HFFc6 (cell line): ENCODE results near the gene MEGF10. TPM values are rescaled to one million over a fixed set of nuclear protein-coding genes. Genes with fewer than 3 reads are reported as not detected.
A peak's percentile ranks its signal among the peaks of the same experiment; 100 is the strongest.
"Not testable (repeated sequence)": the region's sequence is repeated elsewhere in the genome, so short reads cannot be mapped to it uniquely, and the experiment has no call there.

Source experiments
- DNase-seq: peaks from one replicate; pipeline ENCODE4 v3.0.0-alpha.2; 2018
- H3K27ac Mint-ChIP-seq: 2 replicates; pipeline ENCODE4 v1.8.0; 2020; ENCODE audit warnings: mild to moderate bottlenecking, mixed read lengths
- H3K27me3 Mint-ChIP-seq: 2 replicates; pipeline ENCODE4 v1.8.0; 2021; ENCODE audit warnings: mild to moderate bottlenecking, moderate library complexity, mixed read lengths; ENCODE audit not compliant: insufficient read depth
- H3K36me3 Mint-ChIP-seq: 2 replicates; pipeline ENCODE4 v1.8.0; 2021; ENCODE audit warnings: low read depth, mixed read lengths
- H3K4me1 Mint-ChIP-seq: 2 replicates; pipeline ENCODE4 v1.8.0; 2020; ENCODE audit warnings: low read depth, mixed read lengths
- H3K4me3 Mint-ChIP-seq: 2 replicates; pipeline ENCODE4 v1.8.0; 2020; ENCODE audit warnings: mild to moderate bottlenecking, moderate library complexity, mixed read lengths
- H3K9me3 Mint-ChIP-seq: 2 replicates; pipeline ENCODE4 v1.8.0; 2020; ENCODE audit warnings: mild to moderate bottlenecking, mixed read lengths
- CTCF ChIP-seq: fragments of 200-600 bp; sonication (generic); IDR thresholded peaks from 2 replicates; pipeline ENCODE4 v1.5.0; 2021; ENCODE audit warnings: antibody characterized with exemption, mild to moderate bottlenecking
- total RNA-seq, 6 experiments: library from RNA; stranded (reverse); fragmentation: NEBNext Ultra II Directional; extraction: Animal tissue kit (Norgen Biotek cat#: 25700); gene quantifications; 2 replicates in 1 of 6; 3 replicates in 5 of 6; pipeline ENCODE4 v1.2.3, GENCODE V29; 2021

MEGF10 gene
- total RNA-seq, 6 experiments from 2014 or later, result not detected

GRCh38 chr5:127292030-127292735 is 1.6 kb downstream of the MEGF10 start:
- Mint-ChIP-seq H3K27ac (no peak overlapping the region), H3K36me3 (no peaks in the 10 kb centered on the region), H3K4me1 (peaks cover 17% of the 10 kb centered on the region), H3K9me3 (no peaks in the 10 kb centered on the region), H3K4me3 (no peak overlapping the region), H3K27me3 (peaks cover 35% of the 10 kb centered on the region)
- DNase-seq, result no peak
- no peak for TF ChIP-seq CTCF

GRCh38 chr5:127293373-127293772 is 2.8 kb downstream of the MEGF10 start:
- DNase-seq, result no peak
- Mint-ChIP-seq H3K4me3 (no peak overlapping the region), H3K9me3 (no peaks in the 10 kb centered on the region), H3K27ac (no peak overlapping the region), H3K27me3 (peaks cover 42% of the 10 kb centered on the region), H3K36me3 (no peaks in the 10 kb centered on the region), H3K4me1 (peaks cover 17% of the 10 kb centered on the region)
- no peak for TF ChIP-seq CTCF

- H3K9me3 Mint-ChIP-seq, result no peaks in the 10 kb centered on the region
- no peak for TF ChIP-seq CTCF
- no peak for DNase-seq
- peaks cover 17% of the 10 kb centered on the region for H3K4me1 Mint-ChIP-seq
- H3K27me3 Mint-ChIP-seq, result peaks cover 46% of the 10 kb centered on the region
- no peaks in the 10 kb centered on the region for H3K36me3 Mint-ChIP-seq
- H3K27ac Mint-ChIP-seq, result no peak overlapping the region
- H3K4me3 Mint-ChIP-seq, result no peak overlapping the region
These were observed 4.2 kb downstream of the MEGF10 start for GRCh38 chr5:127294829-127295228.

- no peak for TF ChIP-seq CTCF
- no peaks in the 10 kb centered on the region for H3K9me3 Mint-ChIP-seq
- H3K4me1 Mint-ChIP-seq, result peaks cover 17% of the 10 kb centered on the region
- no peak overlapping the region for H3K4me3 Mint-ChIP-seq
- no peak overlapping the region for H3K27ac Mint-ChIP-seq
- peaks cover 44% of the 10 kb centered on the region for H3K27me3 Mint-ChIP-seq
- no peaks in the 10 kb centered on the region for H3K36me3 Mint-ChIP-seq
- DNase-seq, result no peak
These were observed 4.9 kb downstream of the MEGF10 start for GRCh38 chr5:127295454-127295853.

GRCh38 chr5:127296321-127296720 is 5.7 kb downstream of the MEGF10 start:
- DNase-seq, result peak; percentile 41
- H3K9me3 Mint-ChIP-seq, result no peaks in the 10 kb centered on the region
- H3K27me3 Mint-ChIP-seq, result peaks cover 36% of the 10 kb centered on the region
- no peaks in the 10 kb centered on the region for H3K36me3 Mint-ChIP-seq
- H3K4me1 Mint-ChIP-seq, result peaks cover 10% of the 10 kb centered on the region
- H3K4me3 Mint-ChIP-seq, result no peak overlapping the region
- no peak for TF ChIP-seq CTCF
- no peak overlapping the region for H3K27ac Mint-ChIP-seq

GRCh38 chr5:127296894-127297293 is 6.3 kb downstream of the MEGF10 start:
- H3K9me3 Mint-ChIP-seq, DNase-seq, H3K36me3 Mint-ChIP-seq, H3K4me3 Mint-ChIP-seq, H3K27ac Mint-ChIP-seq, H3K4me1 Mint-ChIP-seq: not testable (repeated sequence)
- H3K27me3 Mint-ChIP-seq, result peaks cover 31% of the 10 kb centered on the region
